ENCODE measurements around the gene PRIMPOL.

The PRIMPOL gene

DNA sequence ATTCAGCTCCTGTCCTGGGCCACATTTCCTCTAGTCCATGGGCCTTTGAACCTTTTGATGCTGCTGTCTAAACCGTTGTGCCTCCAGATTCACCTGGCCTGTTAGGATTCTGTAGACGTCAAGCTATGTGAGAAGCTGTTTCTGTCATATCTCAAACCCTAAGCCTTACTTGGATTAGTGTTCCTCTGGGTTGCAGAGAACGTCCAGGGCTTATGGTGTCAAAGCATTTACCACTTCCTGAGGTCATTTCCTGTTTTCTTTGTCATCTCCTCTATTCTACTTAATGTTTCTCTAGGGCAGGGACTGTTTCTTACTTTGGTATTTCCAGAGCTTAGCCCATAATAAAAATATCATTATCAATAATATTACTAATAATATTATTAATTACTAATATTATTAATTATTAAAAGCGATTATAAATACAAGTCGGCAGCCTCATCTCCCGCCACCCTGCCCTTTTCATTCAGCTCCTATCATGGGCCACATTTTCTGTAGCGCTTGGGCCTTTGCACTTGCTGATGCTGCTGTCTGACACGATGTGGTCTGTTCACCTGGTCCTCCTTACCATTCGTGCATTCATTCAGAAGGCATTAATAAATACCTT lies 19.1 kb downstream of the PRIMPOL start:
- no peak for DNase-seq (ENCODE audit: low read depth)

DNA sequence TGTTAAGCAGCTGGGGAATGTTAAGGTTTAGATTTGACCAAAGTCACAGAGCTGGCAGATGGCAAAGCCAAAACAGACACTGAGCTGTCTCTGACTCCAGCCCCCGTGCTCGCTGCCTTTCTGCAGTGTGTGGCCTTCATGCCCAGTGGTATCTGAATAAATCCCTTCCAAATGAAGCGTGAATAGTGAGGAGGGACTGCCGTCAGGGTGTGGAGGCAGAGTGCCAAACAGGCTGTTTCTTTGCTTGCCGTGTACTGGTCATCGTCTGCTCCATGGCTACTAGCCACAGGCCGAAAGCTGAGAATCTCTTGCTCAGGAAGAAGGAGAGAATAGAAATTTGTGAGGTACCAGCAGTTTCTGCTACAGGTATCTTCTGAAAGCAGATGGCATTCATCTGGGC lies 19.7 kb downstream of the PRIMPOL start:
- no peak for DNase-seq (ENCODE audit: low read depth)

DNA sequence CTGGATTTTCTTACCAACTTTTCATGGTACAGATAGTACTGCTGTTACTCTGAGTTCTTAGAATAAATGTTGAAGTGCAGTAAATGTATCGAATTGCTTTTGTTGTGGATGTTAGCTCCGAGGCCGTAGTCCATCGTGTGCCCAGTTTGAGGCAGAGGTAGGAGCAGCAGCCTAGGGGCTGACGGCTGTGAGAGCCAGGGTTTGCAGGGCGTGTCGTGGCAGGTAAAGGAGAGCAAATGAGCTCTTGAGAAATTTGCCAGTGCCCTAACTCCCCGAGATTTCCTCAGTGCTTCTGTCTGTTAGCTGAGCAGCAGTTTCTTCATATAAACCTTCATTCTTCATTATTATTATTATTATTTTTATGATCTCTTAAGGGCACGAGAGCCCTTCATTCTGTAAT lies 21.6 kb downstream of the PRIMPOL start:
- no peak for DNase-seq (ENCODE audit: low read depth)

DNA sequence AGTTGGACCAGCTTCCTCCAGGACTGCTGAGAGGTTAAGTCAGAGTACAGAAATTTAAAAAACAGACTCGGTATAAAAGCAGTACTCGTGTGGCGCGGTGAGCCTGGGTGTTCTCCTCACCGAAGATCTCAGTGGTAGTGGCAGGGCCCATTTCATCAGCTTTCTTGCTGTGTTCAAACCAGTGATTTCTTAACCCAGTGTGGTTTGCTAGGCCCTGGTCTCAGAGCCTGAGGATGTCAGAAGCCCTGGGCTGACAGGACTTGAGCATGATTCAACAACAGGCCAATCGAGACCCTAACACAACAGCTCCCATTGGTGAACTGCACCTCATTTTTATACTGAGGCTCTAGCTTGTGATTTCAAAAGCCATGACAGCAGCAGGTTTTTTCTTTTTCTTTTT lies 23.2 kb downstream of the PRIMPOL start:
- DNase-seq (ENCODE audit: low read depth) = no peak

DNA sequence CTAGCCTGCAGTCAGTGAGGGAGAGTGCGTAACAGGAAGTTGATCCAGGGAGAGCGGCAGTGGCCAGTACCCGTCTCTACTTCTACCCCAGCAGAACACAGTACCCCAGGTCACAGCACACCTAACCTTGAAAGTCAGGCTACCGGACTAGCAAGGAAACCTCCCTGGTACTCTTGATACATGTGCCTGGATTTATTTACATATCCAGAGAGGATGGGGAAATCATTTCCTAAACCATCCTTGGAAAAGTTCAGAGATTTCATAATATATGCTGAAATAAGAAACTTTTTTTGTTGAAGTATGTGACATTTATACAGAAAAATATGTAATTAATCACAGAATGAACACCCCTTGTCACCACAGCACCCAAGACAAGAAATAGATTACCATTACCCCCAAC lies 24.5 kb downstream of the PRIMPOL start:
- DNase-seq (ENCODE audit: low read depth) = no peak

DNA sequence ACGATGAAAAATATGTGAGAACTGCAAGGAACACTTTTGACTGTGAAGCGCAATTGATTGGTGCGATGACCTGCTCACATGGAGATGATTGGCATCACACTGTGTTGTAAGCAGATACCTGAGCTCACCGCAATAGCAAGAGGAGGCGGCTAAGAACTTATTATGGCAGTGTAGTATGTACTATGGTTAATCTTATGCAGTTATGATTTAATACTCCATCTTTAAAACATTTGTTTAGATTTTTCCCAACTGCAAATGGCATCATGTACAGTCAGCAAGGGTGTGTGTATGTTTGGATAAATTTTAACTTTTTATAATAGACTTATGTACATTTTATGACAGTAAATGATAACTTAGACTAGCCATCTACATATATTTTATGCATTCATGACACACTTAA lies 25.5 kb downstream of the PRIMPOL start:
- no peak for DNase-seq (ENCODE audit: low read depth)

DNA sequence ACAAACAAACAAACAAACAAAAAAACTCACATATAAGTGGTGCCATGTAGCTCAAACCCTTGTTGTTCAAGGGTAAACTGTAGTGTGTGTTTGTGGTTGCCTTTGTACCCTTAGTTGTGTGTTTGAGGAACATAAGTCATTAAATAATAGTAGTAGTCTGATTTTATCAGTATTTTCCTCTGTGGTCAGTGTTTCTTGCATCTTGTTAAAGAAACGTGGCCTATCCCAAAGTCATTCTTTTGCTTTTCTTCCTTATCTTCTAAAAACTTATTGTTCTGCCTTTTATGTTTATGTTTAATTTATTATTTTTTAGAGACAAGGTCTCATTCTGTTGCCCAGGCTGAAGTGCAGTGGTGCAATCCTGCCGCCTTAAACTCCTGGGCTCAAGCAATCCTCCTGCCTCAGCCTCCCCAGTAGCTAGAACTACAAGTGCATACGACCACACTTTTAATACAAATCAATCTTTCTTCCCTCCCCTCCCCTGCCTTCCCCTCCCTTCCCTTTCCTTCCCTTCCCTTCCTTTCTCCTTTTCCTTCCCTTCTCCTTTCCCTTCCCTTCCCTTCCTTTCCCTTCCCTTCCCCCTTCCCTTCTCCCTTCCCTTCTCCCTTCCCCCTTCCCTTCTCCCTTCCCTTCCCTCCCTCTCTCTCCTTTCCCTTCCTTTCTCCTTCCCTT lies 26.4 kb downstream of the PRIMPOL start:
- no peak for DNase-seq (ENCODE audit: low read depth)

DNA sequence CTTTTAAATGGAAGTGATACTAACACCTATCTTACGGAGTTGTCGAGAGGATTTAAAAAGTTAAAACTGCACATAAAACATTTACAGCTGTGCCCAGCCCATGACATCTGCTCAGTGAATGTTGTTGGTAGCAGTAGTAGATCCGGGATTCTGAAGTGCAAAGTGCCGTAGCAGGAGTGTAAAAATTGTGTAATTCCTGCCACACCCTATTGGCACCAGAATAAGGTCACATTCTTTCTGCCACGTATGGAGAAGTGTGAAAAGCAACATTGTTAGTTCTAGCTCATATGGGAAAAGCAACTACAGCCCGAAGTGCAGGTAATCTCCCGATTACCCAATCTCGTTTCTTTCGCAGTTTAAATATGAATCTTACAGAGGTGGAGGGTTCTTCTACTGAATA lies 31.2 kb downstream of the PRIMPOL start:
- DNase-seq (ENCODE audit: low read depth) = no peak

DNA sequence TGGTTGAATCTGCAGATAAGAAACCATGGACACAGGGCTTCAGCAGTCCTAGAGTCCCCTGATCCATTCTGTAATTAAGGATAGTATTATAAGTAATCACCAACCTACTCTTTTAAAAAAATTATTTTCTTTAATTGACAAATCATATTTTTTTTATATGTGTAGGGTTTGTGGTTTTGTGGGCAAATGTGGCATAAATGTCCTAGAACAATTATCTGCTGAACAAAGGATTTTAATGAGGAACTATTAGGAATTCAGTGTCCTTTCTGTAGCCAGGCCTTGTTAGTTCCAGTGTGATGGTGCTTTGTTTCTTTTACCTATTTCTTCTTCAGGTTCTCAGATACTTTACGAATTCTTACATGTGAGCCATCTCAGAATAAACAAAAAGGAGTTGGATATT lies 32.4 kb downstream of the PRIMPOL start:
- DNase-seq (ENCODE audit: low read depth) = no peak

DNA sequence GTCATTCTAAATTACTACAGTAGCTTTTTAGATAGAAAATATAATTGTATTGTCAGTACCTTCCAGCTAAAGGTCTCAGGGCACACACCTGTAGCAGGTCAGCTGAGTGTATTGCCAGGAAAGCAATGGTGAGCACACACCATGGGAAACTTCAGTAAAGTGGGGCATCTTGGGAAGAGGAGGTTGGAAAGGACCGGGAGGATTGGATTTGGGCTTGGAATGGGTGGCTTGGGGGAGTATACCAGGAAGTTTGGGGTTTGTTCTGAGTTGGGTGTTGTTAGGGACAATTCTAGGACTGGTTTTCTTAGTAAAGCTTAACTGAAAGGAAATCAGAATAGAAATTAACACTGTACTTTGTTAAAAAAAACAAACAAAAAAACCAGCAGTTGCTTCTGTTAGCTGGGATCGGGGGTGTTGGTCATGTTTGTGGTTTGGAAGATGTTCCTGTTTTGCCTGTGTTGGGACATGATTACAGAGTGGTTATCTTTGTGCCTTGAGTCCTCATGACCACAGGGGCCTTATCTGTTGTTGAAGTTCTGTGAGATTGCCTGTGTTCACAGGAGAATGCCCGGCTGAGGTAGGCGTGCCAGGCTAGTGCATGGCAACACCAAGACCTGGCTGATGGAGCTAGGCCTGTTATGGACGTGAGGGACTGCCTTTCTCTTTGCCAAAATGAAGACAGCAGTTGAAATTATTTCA lies 35.1 kb downstream of the PRIMPOL start:
- no peak for DNase-seq (ENCODE audit: low read depth)

DNA sequence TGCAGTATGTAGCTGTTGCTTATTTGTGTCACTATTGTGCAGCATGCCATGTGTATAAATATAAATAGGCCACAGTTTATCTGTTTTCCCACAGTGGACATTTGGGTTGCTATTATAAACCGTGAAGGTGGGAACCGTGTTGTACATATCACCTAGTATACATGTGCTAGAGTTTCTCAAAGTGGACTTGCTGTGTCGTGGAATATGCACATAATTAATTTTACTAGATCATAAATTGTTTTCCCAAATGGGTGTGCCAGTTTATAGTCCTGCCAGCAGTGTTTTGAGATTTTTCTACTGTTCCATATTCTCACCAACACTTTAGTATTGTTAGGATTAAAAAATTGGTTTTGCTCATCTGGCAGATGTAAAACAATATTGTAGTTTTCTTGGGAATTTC lies 38.5 kb downstream of the PRIMPOL start:
- DNase-seq (ENCODE audit: low read depth) = no peak

DNA sequence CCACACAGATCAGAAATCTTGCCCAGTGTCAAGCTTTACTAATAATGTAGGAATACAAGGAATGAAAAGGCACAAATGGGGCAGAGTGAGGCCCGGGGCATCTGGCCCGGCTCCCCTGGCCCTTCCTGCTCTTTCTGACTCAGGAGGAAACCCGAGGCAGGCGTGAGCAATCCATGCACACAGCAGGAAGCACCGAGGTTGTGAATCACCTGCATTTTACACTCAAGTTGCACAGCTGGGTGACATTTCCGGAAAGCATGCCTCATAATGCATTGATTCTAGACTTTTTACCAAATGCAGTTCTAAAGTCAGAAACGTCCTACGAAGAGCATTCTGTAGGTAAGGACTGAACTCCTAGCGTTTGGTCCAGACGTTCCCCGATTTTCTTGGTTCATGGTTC lies 38.9 kb downstream of the PRIMPOL start:
- DNase-seq (ENCODE audit: low read depth) = peak; percentile 47

DNA sequence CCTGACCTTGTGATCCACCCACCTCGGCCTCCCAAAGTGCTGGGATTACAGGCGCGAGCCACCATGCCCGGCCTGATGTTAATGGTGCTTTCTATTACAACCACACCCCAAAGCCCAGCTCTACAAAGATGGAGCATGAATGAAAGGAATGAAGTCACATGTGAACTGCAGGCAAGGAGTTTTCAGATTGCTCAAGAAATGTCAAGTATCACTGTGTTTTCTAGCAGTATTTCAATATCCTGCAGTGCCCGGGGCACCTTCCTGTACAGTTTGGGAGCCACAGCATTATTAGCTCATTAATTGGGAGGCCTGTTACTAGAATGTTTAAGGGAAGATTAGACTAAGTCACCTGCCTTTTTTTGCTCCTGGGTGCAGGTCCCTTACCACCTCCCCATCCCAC lies 40.1 kb downstream of the PRIMPOL start:
- DNase-seq (ENCODE audit: low read depth) = no peak

DNA sequence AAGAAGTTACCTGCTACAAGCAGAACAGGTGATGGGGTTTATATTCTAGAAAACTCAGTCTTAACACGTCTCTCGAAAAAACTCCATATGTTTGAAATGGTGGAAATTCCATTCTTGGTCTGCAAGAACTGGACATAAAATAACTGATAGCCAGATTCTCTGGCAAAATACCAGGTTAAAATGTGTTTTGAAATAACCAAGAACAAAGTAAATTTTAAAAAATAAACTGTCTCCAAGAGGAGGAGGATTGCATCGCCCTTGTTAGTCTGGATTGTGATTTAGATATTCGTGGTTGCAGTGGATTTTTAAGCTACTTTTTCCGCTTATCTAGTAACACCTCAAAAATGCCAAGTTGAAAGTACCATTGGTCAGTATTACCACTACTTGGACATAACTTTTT lies 43.5 kb downstream of the PRIMPOL start:
- no peak for DNase-seq (ENCODE audit: low read depth)

DNA sequence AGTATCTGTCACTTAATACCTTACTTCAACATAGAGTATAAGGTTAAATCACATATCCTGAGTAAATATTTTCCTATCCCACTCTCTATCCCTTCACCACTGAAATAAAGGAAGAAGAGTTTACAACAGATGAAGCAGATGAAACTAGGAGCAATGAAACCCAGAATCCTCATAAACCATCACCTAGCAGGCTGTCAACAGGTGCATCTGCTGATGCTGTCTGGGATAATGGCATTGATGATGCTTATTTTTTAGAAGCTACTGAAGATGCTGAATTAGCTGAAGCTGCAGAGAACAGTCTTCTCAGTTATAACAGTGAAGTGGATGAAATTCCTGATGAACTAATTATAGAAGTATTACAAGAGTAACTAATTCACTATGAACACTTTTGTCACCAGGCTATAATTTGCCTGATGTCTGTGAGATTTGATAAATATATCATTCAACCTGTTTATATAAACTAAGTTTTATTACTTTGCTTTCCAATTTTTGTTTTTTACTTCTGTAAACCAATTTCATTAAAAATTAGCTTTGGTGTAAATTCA lies 44.9 kb downstream of the PRIMPOL start:
- DNase-seq (ENCODE audit: low read depth) = no peak

DNA sequence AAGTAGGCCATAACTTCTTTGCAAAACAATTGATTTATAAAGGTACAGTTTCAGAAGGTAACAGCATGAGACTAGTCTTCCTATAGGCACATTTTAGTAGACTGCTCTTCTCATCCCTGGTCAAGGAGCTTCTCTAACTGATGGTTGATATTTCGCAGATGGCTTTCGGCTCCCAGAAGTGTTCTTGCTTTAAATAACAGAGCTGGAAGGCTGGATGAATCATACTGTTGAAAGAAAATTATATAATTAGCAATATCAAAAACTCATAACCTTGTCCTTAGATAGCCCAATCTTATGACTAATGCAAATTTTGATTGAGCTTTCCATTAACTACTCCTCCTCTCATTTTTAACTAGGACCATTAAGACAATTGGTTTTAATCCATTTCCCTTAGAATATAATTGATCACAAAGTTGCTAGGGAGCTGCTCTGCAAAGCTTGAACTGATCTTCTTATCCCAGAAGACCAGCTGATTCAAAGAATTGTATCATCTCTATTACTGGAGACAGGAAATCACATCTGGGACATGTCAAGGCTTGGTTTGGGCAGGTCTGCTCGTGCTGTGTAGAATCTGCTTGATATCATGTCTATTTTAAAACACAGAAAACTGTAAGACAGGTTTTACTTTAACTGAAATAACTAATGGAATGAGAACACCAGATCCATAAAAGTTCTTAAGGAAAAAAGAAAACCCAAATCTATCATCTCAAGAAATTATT lies 45.8 kb downstream of the PRIMPOL start:
- no peak for DNase-seq (ENCODE audit: low read depth)

DNA sequence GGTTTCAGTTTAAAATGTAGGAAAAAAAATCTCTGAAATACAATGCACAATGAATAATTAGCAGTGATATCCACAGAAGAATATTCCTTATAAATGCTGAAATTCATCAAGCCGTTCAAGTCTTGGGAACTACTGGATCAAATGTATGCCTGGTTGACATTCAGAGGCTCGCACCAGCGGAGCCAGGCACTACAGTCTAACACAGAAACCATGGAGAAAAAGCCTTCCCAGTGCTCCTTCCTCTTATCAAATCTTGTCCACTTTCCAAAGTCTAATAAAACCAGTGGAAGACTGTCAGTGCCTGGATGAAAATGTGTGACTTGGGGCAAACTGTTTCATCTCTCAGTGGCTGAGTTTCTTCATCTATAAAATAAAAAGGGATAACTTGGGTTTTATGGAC lies 48.4 kb downstream of the PRIMPOL start:
- no peak for DNase-seq (ENCODE audit: low read depth)

DNA sequence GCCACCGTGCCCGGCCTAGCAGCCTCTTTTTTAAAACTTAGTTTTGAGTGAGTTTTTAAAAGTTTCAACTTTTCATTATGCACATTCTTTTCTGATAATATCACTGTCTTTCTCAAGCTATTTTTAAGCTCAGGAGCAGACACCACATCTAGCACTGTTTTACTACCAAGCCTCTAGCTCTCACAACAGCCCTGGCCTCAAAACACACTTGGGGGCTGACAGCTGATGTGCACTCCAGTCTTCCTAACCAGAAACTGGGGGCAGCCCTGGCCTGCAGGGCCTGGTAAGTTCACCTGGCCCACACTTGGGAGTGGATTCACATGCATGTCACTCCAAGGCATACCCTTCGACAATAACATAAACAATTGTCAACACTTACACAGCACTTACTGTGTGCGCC lies 50.4 kb downstream of the PRIMPOL start:
- DNase-seq (ENCODE audit: low read depth) = no peak

DNA sequence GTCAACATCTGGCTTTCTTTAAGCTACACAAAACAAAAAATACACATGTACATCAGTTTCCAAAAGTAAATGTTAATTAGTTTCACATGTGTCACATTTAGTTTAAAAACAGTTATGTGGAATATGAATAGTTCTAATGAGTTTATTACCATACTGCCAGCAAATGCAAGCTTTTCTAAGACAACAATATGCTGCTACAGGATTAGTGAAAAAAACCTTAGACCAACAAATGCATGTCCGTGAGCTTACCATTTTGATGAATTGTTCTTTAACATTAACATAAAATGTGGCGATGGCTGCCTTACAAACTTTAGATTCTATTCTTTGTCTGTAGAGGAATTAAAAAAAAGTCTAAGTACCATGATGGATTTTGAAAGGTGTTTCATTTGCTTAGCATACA lies 52.6 kb downstream of the PRIMPOL start:
- DNase-seq (ENCODE audit: low read depth) = no peak

DNA sequence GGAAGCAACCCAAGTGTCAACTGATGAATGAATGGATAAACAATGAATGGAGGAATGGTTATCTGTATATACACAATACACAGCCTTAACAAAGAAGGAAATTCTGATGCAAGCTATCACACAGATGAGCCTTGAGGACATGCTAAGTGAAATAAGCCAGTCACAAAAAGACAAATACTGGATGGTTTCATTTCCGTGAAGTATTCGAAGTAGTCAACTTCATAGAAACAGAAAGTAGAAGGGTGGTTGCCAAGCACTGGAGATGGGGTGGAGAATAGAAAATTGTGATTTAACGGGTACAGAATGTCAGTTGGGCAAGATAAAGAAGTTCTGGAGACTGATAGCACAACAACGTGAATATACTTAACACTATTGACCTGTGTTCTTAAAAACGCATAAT lies 56.2 kb downstream of the PRIMPOL start:
- DNase-seq (ENCODE audit: low read depth) = no peak

DNA sequence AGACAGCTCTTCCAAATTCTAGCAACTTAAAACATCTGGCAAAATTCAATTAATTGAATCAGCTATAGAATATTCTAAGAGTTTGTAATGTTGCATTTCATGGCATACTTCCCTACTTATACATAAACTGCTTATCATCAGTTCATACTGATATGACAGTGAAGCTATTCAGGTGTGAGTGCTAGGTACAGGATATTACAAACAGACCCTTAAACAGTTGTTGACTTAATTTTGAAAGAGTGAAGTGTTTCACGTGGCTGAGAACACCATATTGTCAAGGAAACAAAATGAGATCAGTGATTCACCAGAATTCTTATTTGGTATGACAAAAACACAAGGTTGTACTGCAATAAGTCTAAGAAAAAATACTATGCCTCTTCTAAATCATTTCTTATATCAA lies 56.9 kb downstream of the PRIMPOL start:
- DNase-seq (ENCODE audit: low read depth) = no peak

DNA sequence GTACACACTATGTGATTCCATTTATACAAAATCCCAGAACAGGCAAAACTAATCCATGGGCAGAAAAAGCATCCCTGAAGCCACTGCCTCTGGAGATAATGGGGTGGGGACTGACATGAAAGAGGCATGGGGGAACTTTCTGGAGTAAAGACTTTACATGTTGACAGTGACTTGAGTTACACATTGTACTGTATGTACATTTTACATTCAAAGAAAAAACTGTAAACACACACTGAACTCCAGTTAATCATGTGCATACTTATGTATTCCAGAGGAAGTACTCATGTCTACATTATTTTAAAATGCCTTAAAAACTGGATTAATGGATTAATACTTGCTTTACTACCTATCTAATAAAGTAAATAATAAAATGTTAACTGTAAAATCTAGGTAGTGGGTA lies 62.8 kb downstream of the PRIMPOL start:
- DNase-seq (ENCODE audit: low read depth) = no peak

DNA sequence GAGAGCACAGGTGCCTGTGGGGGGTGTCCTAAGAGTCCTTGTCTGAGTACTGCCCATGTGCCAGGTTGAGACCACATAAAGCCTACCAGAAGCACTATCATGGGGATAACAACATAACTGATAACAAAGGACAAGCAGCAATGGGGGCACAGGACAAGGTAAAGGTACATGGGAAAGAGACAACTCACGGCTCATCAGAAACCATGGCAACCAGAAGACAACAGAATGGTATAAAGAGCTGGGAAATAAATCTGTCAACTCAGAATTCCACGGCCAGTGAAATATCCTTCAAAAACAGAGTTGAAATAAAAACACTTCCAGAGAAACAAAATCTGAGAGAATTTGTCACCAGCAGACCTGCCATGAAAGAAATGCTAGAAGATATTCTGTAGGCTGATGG lies 64.3 kb downstream of the PRIMPOL start:
- no peak for DNase-seq (ENCODE audit: low read depth)

Measured in GM04503 (cell line).